SJSA1 (cell line): ENCODE results near the gene PPFIA4. TPM values are rescaled to one million over a fixed set of nuclear protein-coding genes. Genes with fewer than 3 reads are reported as not detected.

Source experiments
- DNase-seq, 2 experiments: peaks; one replicate each; pipeline ENCODE4 v3.0.0-alpha.2; 2015 to 2020; ENCODE audit warnings: low spot score in 2 of 2, low read depth in 1 of 2
- H3K27ac ChIP-seq: fragments of 250-450 bp; sonication (Bioruptor Pico); 2 replicates; pipeline ENCODE4 v1.5.1; 2020; ENCODE audit warnings: mild to moderate bottlenecking, moderate library complexity
- H3K27me3 ChIP-seq: fragments of 250-450 bp; sonication (Bioruptor Pico); replicated peaks from 2 replicates; pipeline ENCODE4 v1.5.1; 2020; ENCODE audit warnings: mild to moderate bottlenecking, moderate library complexity
- H3K36me3 ChIP-seq: fragments of 250-450 bp; sonication (Bioruptor Pico); 2 replicates; pipeline ENCODE4 v1.5.1; 2020; ENCODE audit warnings: mild to moderate bottlenecking
- H3K4me1 ChIP-seq: fragments of 250-450 bp; sonication (Bioruptor Pico); replicated peaks from 2 replicates; pipeline ENCODE4 v1.6.1; 2021; ENCODE audit warnings: mild to moderate bottlenecking
- H3K4me3 ChIP-seq: fragments of 250-450 bp; sonication (Bioruptor Pico); 2 replicates; pipeline ENCODE4 v1.5.1; 2020; ENCODE audit warnings: mild to moderate bottlenecking
- H3K9me3 ChIP-seq: fragments of 250-450 bp; sonication (Bioruptor Pico); replicated peaks from 2 replicates; pipeline ENCODE4 v1.5.1; 2020; ENCODE audit warnings: mild to moderate bottlenecking
- total RNA-seq: library from RNA; depleted of rRNA; stranded (reverse); fragments of >200 nt; shearing (Covaris generic); gene quantifications from 2 replicates; pipeline ENCODE4 v1.2.3, GENCODE V29; 2014

Gene PPFIA4
- total RNA-seq, 1 experiment from 2014 or later = not detected

- no peak for DNase-seq
- Histone ChIP-seq H3K4me3 (no peak overlapping the region), H3K36me3 (no peaks in the 10 kb centered on the region), H3K4me1 (no peaks in the 10 kb centered on the region), H3K27ac (no peak overlapping the region), H3K9me3 (no peaks in the 10 kb centered on the region), H3K27me3 (0 out of 2 replicates have a peak, but pooled peaks cover 2% of the 10 kb centered on the region)
Measured at GRCh38 chr1:203065191-203065590, 38.9 kb downstream of the PPFIA4 start.

GRCh38 chr1:203065986-203066385 is 39.7 kb downstream of the PPFIA4 start:
- Histone ChIP-seq H3K27ac (no peak overlapping the region), H3K9me3 (no peaks in the 10 kb centered on the region), H3K27me3 (0 out of 2 replicates have a peak, but pooled peaks cover 2% of the 10 kb centered on the region), H3K36me3 (no peaks in the 10 kb centered on the region), H3K4me3 (no peak overlapping the region), H3K4me1 (no peaks in the 10 kb centered on the region)
- DNase-seq = no peak

GRCh38 chr1:203066965-203067364 is 40.7 kb downstream of the PPFIA4 start:
- Histone ChIP-seq H3K4me1 (no peaks in the 10 kb centered on the region), H3K36me3 (no peaks in the 10 kb centered on the region), H3K27me3 (0 out of 2 replicates have a peak, but pooled peaks cover 2% of the 10 kb centered on the region), H3K4me3 (no peak overlapping the region), H3K9me3 (no peaks in the 10 kb centered on the region), H3K27ac (no peak overlapping the region)
- no peak for DNase-seq

GRCh38 chr1:203069030-203069747 is 42.9 kb downstream of the PPFIA4 start:
- Histone ChIP-seq H3K4me3 (no peak overlapping the region), H3K36me3 (no peaks in the 10 kb centered on the region), H3K27me3 (0 out of 2 replicates have a peak, but pooled peaks cover 14% of the 10 kb centered on the region), H3K4me1 (no peaks in the 10 kb centered on the region), H3K9me3 (no peaks in the 10 kb centered on the region), H3K27ac (no peak overlapping the region)
- no peak for DNase-seq

GRCh38 chr1:203072002-203072602 is 45.8 kb downstream of the PPFIA4 start:
- DNase-seq = no peak
- H3K4me3 ChIP-seq = no peak overlapping the region
- no peaks in the 10 kb centered on the region for H3K9me3 ChIP-seq
- H3K36me3 ChIP-seq = no peaks in the 10 kb centered on the region
- no peaks in the 10 kb centered on the region for H3K4me1 ChIP-seq
- H3K27me3 ChIP-seq = 0 out of 2 replicates have a peak, but pooled peaks cover 12% of the 10 kb centered on the region
- H3K27ac ChIP-seq = no peak overlapping the region

- H3K27me3 ChIP-seq = 0 out of 2 replicates have a peak, but pooled peaks cover 12% of the 10 kb centered on the region
- H3K27ac ChIP-seq = no peak overlapping the region
- no peak overlapping the region for H3K4me3 ChIP-seq
- H3K4me1 ChIP-seq = no peaks in the 10 kb centered on the region
- H3K9me3 ChIP-seq = no peaks in the 10 kb centered on the region
- no peak for DNase-seq
- no peaks in the 10 kb centered on the region for H3K36me3 ChIP-seq
Measured at GRCh38 chr1:203072911-203073310, 46.6 kb downstream of the PPFIA4 start.

- no peaks in the 10 kb centered on the region for H3K36me3 ChIP-seq
- no peak overlapping the region for H3K4me3 ChIP-seq
- 0 out of 2 replicates have a peak, but pooled peaks cover 12% of the 10 kb centered on the region for H3K27me3 ChIP-seq
- H3K27ac ChIP-seq = no peak overlapping the region
- H3K4me1 ChIP-seq = no peaks in the 10 kb centered on the region
- DNase-seq = no peak
- no peaks in the 10 kb centered on the region for H3K9me3 ChIP-seq
Measured at GRCh38 chr1:203073469-203073868, 47.2 kb downstream of the PPFIA4 start.

- Histone ChIP-seq H3K27me3 (0 out of 2 replicates have a peak, but pooled peaks cover 12% of the 10 kb centered on the region), H3K4me1 (no peaks in the 10 kb centered on the region), H3K27ac (no peak overlapping the region), H3K9me3 (no peaks in the 10 kb centered on the region), H3K4me3 (no peak overlapping the region), H3K36me3 (no peaks in the 10 kb centered on the region)
- DNase-seq = no peak
Measured at GRCh38 chr1:203074610-203075009, 48.3 kb downstream of the PPFIA4 start.

GRCh38 chr1:203075236-203076030 is 49.1 kb downstream of the PPFIA4 start:
- Histone ChIP-seq H3K4me1 (no peaks in the 10 kb centered on the region), H3K4me3 (no peak overlapping the region), H3K9me3 (no peaks in the 10 kb centered on the region), H3K36me3 (no peaks in the 10 kb centered on the region), H3K27me3 (0 out of 2 replicates have a peak, but pooled peaks cover 12% of the 10 kb centered on the region), H3K27ac (no peak overlapping the region)
- no peak for DNase-seq

GRCh38 chr1:203076031-203076511 is 49.8 kb downstream of the PPFIA4 start:
- H3K9me3 ChIP-seq = no peaks in the 10 kb centered on the region
- H3K4me1 ChIP-seq = no peaks in the 10 kb centered on the region
- peaks cover 17% of the 10 kb centered on the region for H3K27me3 ChIP-seq
- no peak overlapping the region for H3K4me3 ChIP-seq
- H3K36me3 ChIP-seq = no peaks in the 10 kb centered on the region
- H3K27ac ChIP-seq = no peak overlapping the region
- DNase-seq = no peak

GRCh38 chr1:203077367-203077766 is 51.1 kb downstream of the PPFIA4 start:
- H3K4me1 ChIP-seq = no peaks in the 10 kb centered on the region
- H3K36me3 ChIP-seq = no peaks in the 10 kb centered on the region
- no peaks in the 10 kb centered on the region for H3K9me3 ChIP-seq
- peaks cover 21% of the 10 kb centered on the region for H3K27me3 ChIP-seq
- DNase-seq = no peak
- no peak overlapping the region for H3K4me3 ChIP-seq
- no peak overlapping the region for H3K27ac ChIP-seq

- Histone ChIP-seq H3K27ac (no peak overlapping the region), H3K4me3 (no peak overlapping the region), H3K9me3 (no peaks in the 10 kb centered on the region), H3K27me3 (peaks cover 19% of the 10 kb centered on the region), H3K4me1 (no peaks in the 10 kb centered on the region), H3K36me3 (no peaks in the 10 kb centered on the region)
- DNase-seq = no peak
Measured at GRCh38 chr1:203077956-203078355, 51.7 kb downstream of the PPFIA4 start.

GRCh38 chr1:203078478-203078877 is 52.2 kb downstream of the PPFIA4 start:
- Histone ChIP-seq H3K36me3 (no peaks in the 10 kb centered on the region), H3K27ac (no peak overlapping the region), H3K4me3 (no peak overlapping the region), H3K4me1 (no peaks in the 10 kb centered on the region), H3K27me3 (peaks cover 16% of the 10 kb centered on the region), H3K9me3 (no peaks in the 10 kb centered on the region)
- no peak for DNase-seq
